Measurements from ENCODE around the gene CDK2AP2.
"Not testable (repeated sequence)": the region's sequence is repeated elsewhere in the genome, so short reads cannot be mapped to it uniquely, and the experiment has no call there.

Gene CDK2AP2

GRCh38 chr11:67507864-67508485 lies at the start of gene CDK2AP2:
Gene CDK2AP2, minus strand, starts transcription at chr11:67508162. Its CDS starts 80 bp downstream, at chr11:67508082.
- DNase-seq (ENCODE audit: low spot score), result peak; percentile 100

- no peak for DNase-seq (ENCODE audit: low spot score)
Measured at GRCh38 chr11:67556244-67556643, 48.3 kb upstream of the CDK2AP2 start.

- not testable (repeated sequence) for DNase-seq (ENCODE audit: low spot score)
Measured at GRCh38 chr11:67551697-67552096, 43.7 kb upstream of the CDK2AP2 start.

GRCh38 chr11:67551127-67551526 lies 43.2 kb upstream of the CDK2AP2 start:
- no peak for DNase-seq (ENCODE audit: low spot score)

- no peak for DNase-seq (ENCODE audit: low spot score)
Measured at GRCh38 chr11:67548555-67549110, 40.7 kb upstream of the CDK2AP2 start.

GRCh38 chr11:67548112-67548511 lies 40.1 kb upstream of the CDK2AP2 start:
- not testable (repeated sequence) for DNase-seq (ENCODE audit: low spot score)

- DNase-seq (ENCODE audit: low spot score), result peak; percentile 37
Measured at GRCh38 chr11:67545280-67545679, 37.3 kb upstream of the CDK2AP2 start.

- no peak for DNase-seq (ENCODE audit: low spot score)
Measured at GRCh38 chr11:67544616-67545242, 36.8 kb upstream of the CDK2AP2 start.

- DNase-seq (ENCODE audit: low spot score), result no peak
Measured at GRCh38 chr11:67543585-67543984, 35.6 kb upstream of the CDK2AP2 start.

- DNase-seq (ENCODE audit: low spot score), result no peak
Measured at GRCh38 chr11:67542971-67543370, 35.0 kb upstream of the CDK2AP2 start.

- no peak for DNase-seq (ENCODE audit: low spot score)
Measured at GRCh38 chr11:67542169-67542568, 34.2 kb upstream of the CDK2AP2 start.

- no peak for DNase-seq (ENCODE audit: low spot score)
Measured at GRCh38 chr11:67541198-67541597, 33.2 kb upstream of the CDK2AP2 start.

- DNase-seq (ENCODE audit: low spot score), result no peak
Measured at GRCh38 chr11:67539550-67539949, 31.6 kb upstream of the CDK2AP2 start.

GRCh38 chr11:67538823-67539505 lies 31.0 kb upstream of the CDK2AP2 start:
- DNase-seq (ENCODE audit: low spot score), result no peak

- no peak for DNase-seq (ENCODE audit: low spot score)
Measured at GRCh38 chr11:67538306-67538705, 30.3 kb upstream of the CDK2AP2 start.

- no peak for DNase-seq (ENCODE audit: low spot score)
Measured at GRCh38 chr11:67535561-67535960, 27.6 kb upstream of the CDK2AP2 start.

- no peak for DNase-seq (ENCODE audit: low spot score)
Measured at GRCh38 chr11:67534070-67534679, 26.2 kb upstream of the CDK2AP2 start.

GRCh38 chr11:67532889-67533288 lies 24.9 kb upstream of the CDK2AP2 start:
- DNase-seq (ENCODE audit: low spot score), result no peak

GRCh38 chr11:67530282-67530592 lies 22.3 kb upstream of the CDK2AP2 start:
- DNase-seq (ENCODE audit: low spot score), result no peak

GRCh38 chr11:67528376-67528775 lies 20.4 kb upstream of the CDK2AP2 start:
- no peak for DNase-seq (ENCODE audit: low spot score)

GRCh38 chr11:67525275-67525976 lies 17.5 kb upstream of the CDK2AP2 start:
- DNase-seq (ENCODE audit: low spot score), result no peak

- no peak for DNase-seq (ENCODE audit: low spot score)
Measured at GRCh38 chr11:67524480-67524808, 16.5 kb upstream of the CDK2AP2 start.
